Dendritic cell treated with granulocyte-macrophage colony-stimulating factor and Interleukin-4, amounts not matched to agents 40 ng/mL and 50 ng/mL, for 4 days (primary cell): Measurements from ENCODE around the gene OR4B1.
"Not testable (repeated sequence)": the region's sequence is repeated elsewhere in the genome, so short reads cannot be mapped to it uniquely, and the experiment has no call there.

Experiments
- H3K27ac Mint-ChIP-seq: one replicate; pipeline ENCODE4 v1.8.0; 2022; ENCODE audit warnings: mild to moderate bottlenecking, mixed read lengths
- H3K27me3 Mint-ChIP-seq: one replicate; pipeline ENCODE4 v1.8.0; 2022; ENCODE audit warnings: mild to moderate bottlenecking, mixed read lengths
- H3K36me3 Mint-ChIP-seq: one replicate; pipeline ENCODE4 v1.8.0; 2022; ENCODE audit warnings: low read depth, mixed read lengths
- H3K4me1 Mint-ChIP-seq: one replicate; pipeline ENCODE4 v1.8.0; 2022; ENCODE audit warnings: low read depth, mixed read lengths
- H3K4me3 Mint-ChIP-seq: one replicate; pipeline ENCODE4 v1.8.0; 2022; ENCODE audit warnings: mild to moderate bottlenecking, moderate library complexity, mixed read lengths
- H3K9me3 Mint-ChIP-seq: one replicate; pipeline ENCODE4 v1.8.0; 2022; ENCODE audit warnings: mixed read lengths
- intact Hi-C: fragments of 100-400 bp; cut with micrococcal nuclease; formaldehyde crosslinking; loops from one replicate; pipeline ENCODE4 v1.15.0; 2022

The OR4B1 gene

DNA sequence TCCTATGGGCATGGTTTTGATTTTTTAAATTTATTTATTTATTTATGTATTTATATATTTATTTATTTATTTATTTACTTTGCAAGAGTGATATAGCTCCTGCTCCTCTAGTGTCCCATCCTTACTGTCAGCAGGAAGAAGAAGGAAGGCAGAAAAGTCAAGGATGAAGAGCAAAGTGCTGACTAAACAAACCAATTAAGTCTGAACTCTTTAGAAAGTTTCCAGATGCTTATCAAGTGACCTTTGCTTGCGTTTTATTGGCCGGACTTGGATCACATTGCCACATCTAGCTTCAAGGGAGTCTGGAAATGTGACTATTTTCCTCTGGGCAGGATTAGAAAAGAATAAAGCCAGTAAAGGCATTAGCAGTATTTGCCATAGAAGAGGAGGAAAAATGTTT, 8.7 kb upstream of the OR4B1 start:
- no peak overlapping the region for H3K4me3 Mint-ChIP-seq
- peaks cover 15% of the 10 kb centered on the region for H3K27me3 Mint-ChIP-seq
- no peaks in the 10 kb centered on the region for H3K9me3 Mint-ChIP-seq
- no peaks in the 10 kb centered on the region for H3K36me3 Mint-ChIP-seq
- intact Hi-C loops = no loop called here
- no peak overlapping the region for H3K27ac Mint-ChIP-seq
- H3K4me1 Mint-ChIP-seq = no peaks in the 10 kb centered on the region

DNA sequence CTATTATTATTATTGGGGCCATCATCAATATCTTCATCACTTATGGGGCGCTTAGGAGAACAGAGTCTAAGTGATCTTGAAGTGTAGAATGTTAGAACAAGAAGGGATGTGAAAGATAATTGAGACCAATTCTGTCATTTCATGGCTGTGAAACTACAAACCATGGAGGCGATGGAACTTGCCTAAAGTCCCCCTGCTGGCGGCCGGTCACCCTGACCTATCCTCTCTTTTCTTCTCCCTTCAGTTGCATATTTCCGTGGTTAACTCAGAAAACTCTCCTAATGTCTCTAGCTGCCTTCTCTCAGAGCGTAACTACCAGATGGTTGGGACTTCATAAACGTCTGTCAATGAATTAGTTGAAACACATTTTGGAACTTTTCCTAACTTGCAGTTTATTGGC, 6.6 kb upstream of the OR4B1 start:
- Mint-ChIP-seq H3K27ac (no peak overlapping the region), H3K4me3 (no peak overlapping the region), H3K36me3 (no peaks in the 10 kb centered on the region), H3K9me3 (no peaks in the 10 kb centered on the region), H3K4me1 (no peaks in the 10 kb centered on the region), H3K27me3 (peaks cover 11% of the 10 kb centered on the region)
- intact Hi-C loops = no loop called here

DNA sequence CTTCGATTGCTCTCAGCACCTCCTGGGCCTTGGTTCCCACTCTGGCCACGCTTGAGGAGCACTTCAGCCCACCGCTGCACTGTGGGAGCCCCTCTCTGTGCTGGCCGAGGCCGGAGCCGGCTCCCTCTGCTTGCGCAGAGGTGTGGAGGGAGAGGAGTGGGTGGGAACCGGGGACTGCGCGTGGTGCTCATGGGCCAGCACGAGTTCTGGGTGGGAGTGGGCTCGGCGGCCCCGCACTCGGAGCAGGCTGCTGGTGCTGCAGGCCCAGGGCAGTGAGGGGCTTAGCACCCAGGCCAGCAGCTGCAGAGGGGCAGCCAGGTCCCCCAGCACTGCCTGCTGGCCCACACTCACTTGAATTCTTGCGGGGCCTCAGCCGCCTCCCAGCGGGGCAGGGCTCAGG, 12.2 kb downstream of the OR4B1 start:
- Mint-ChIP-seq H3K9me3 (peaks cover 12% of the 10 kb centered on the region), H3K27me3 (no peaks in the 10 kb centered on the region), H3K27ac (no peak overlapping the region), H3K4me3 (no peak overlapping the region), H3K36me3 (no peaks in the 10 kb centered on the region), H3K4me1 (no peaks in the 10 kb centered on the region)
- intact Hi-C loops = no loop called here

DNA sequence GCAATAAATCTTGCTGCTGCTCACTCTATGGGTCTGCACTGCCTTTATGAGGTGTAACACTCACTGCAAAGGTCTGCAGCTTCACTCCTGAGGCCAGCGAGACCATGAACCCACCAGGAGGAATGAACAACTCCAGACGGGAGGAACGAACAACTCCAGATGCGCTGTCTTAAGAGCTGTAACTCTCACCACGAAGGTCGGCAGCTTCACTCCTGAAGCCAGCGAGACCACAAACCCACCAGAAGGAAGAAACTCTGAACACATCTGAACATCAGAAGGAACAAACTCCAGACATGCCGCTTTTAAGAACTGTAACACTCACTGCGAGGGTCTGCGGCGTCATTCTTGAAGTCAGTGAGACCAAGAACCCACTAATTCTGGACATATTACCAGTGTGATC, 13.4 kb downstream of the OR4B1 start:
- H3K27me3 Mint-ChIP-seq, H3K36me3 Mint-ChIP-seq, intact Hi-C loops, H3K4me1 Mint-ChIP-seq, H3K4me3 Mint-ChIP-seq, H3K27ac Mint-ChIP-seq: not testable (repeated sequence)
- peaks cover 15% of the 10 kb centered on the region for H3K9me3 Mint-ChIP-seq

DNA sequence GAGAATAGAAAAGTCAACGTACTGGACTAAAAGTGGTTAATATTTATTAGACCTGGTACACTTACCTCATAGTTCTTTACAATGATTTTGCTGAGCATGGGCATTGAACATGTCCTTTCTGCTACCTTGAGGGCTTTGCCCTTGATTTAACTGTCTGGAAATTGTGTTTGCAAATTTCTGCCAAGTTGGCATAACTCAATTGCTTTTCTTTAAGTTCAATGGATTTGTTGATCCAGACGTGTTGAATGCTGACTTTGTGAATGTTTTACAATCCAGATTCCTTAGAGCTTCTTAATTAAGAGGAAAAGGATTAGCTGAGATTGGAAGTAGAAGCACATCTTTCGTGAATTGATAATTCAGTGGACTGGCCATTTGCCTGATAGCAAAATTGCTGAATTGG, 21.1 kb downstream of the OR4B1 start:
- Mint-ChIP-seq H3K4me3 (no peak overlapping the region), H3K4me1 (no peaks in the 10 kb centered on the region), H3K27me3 (no peaks in the 10 kb centered on the region), H3K27ac (no peak overlapping the region), H3K36me3 (no peaks in the 10 kb centered on the region), H3K9me3 (peaks cover 7% of the 10 kb centered on the region)
- intact Hi-C loops = no loop called here

DNA sequence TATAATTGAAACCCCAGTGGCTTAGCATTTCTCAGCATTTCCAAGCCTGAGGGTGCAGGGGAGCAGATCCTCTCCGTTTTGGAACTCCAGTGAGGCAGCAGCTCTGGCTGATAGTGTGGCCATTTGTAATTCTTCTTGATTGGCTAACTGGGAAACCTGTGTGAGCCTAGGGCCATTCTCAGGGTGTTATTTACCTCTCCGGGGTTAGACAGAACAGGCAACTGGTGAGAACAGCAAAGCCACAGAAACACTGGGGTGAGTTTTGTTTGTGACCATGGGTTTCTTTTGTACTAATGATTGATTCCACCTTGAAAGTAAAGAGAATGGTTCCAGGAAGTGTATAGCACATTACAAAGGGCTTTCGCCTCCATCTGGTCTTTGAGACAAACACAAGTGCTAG, 25.9 kb downstream of the OR4B1 start:
- Mint-ChIP-seq H3K27me3 (peaks cover 2% of the 10 kb centered on the region), H3K9me3 (no peaks in the 10 kb centered on the region), H3K36me3 (no peaks in the 10 kb centered on the region), H3K4me1 (no peaks in the 10 kb centered on the region), H3K4me3 (no peak overlapping the region), H3K27ac (no peak overlapping the region)
- intact Hi-C loops = no loop called here

DNA sequence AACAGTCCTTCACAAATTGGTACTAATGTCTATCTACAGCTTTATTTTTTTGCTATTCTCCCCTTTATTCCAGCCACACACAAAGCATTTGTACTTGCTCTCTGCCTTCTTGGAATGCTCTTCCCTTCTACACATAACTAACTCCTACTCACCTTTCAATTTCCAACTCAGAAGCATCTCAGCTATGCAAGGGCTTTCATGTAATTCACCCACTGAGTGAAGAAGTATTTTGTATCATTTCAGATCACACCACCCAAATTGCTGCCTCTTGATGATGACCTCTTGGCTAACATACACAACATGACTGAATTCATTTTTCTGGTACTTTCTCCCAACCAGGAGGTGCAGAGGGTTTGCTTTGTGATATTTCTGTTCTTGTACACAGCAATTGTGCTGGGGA, 28.2 kb downstream of the OR4B1 start, which contains the start of gene OR4X2:
Gene OR4X2 (plus strand): TSS at position 301 of the 400 bp plus-strand sequence. CDS start 0 bp downstream, at position 301.
- Mint-ChIP-seq H3K27me3 (peaks cover 2% of the 10 kb centered on the region), H3K36me3 (no peaks in the 10 kb centered on the region), H3K27ac (no peak within 1 kb of the TSS), H3K9me3 (peaks cover 9% of the 10 kb centered on the region), H3K4me3 (no peak within 1 kb of the TSS), H3K4me1 (no peaks in the 10 kb centered on the region)
- intact Hi-C loops = no loop called here

DNA sequence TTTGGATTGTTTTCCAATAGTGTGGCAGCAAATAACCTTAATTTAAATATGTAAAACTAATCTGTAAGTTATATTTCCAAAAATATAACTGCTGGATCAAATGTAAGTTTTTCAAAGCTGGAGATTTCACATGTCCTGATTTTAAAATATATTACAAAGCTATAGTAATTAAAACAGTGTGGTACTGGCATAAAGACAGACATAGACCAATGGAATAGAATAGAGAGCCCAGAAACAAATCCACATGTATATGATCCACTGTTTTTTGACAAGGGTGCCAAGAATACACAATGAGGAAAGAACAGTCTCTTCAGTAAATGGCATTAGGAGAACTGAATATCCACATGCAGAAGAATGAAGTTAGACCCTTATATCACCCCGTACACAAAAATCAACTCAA, 32.3 kb downstream of the OR4B1 start:
- no peaks in the 10 kb centered on the region for H3K4me1 Mint-ChIP-seq
- no peak overlapping the region for H3K27ac Mint-ChIP-seq
- H3K27me3 Mint-ChIP-seq = peaks cover 3% of the 10 kb centered on the region
- peaks cover 9% of the 10 kb centered on the region for H3K9me3 Mint-ChIP-seq
- H3K36me3 Mint-ChIP-seq = no peaks in the 10 kb centered on the region
- H3K4me3 Mint-ChIP-seq = no peak overlapping the region
- intact Hi-C loops = no loop called here

DNA sequence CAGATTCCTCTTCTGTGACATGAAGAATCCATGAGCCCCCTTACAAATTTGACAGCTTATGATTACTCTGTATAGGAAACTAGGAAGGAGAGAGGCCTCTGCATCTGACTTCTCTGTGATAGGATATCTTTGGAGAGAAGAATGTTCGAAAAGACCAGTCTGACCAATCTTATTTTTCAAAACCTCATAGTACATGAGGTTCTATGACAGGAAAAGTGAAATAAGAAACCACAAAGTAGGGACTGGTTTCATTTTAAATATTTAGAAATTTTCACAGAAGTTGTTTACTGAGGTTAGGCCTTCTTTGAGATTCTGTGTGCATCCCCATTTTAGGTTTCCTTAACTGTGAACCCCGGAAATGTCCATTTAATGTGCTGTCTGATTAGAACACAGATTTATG, 45.0 kb downstream of the OR4B1 start:
- H3K9me3 Mint-ChIP-seq = no peaks in the 10 kb centered on the region
- intact Hi-C loops = no loop called here
- no peak overlapping the region for H3K27ac Mint-ChIP-seq
- no peak overlapping the region for H3K4me3 Mint-ChIP-seq
- no peaks in the 10 kb centered on the region for H3K27me3 Mint-ChIP-seq
- no peaks in the 10 kb centered on the region for H3K4me1 Mint-ChIP-seq
- no peaks in the 10 kb centered on the region for H3K36me3 Mint-ChIP-seq

DNA sequence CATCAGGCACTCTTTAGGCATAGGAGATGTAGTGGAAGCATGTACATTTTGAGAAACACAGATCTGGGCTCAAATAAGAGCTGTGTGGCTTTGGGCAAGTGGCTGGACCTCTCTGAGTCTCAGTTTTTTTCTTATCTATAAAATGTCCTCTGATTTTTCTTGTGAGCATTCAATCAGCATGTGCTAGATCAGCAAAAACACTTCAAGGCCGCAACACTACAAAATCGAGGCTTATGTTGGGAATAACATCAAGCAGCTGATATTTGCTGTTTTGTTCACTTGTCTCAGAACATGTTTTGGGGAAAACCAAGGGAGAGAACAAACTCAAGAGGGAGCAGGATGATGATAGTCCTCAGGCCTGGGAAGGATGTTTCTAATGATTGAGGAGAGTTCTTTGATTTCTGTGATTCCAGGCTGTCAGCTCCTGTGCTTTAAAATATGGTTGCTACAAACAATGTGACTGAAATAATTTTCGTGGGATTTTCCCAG, 46.9 kb downstream of the OR4B1 start, which contains the start of gene OR4X1:
Gene OR4X1 (plus strand): TSS at position 439 of the 489 bp plus-strand sequence. CDS start 0 bp downstream, at position 439.
- Mint-ChIP-seq H3K4me3 (no peak within 1 kb of the TSS), H3K9me3 (no peaks in the 10 kb centered on the region), H3K36me3 (no peaks in the 10 kb centered on the region), H3K4me1 (no peaks in the 10 kb centered on the region), H3K27me3 (no peaks in the 10 kb centered on the region), H3K27ac (no peak within 1 kb of the TSS)
- intact Hi-C loops = no loop called here
